ENCODE measurements around the gene UMODL1.

Gene UMODL1

DNA sequence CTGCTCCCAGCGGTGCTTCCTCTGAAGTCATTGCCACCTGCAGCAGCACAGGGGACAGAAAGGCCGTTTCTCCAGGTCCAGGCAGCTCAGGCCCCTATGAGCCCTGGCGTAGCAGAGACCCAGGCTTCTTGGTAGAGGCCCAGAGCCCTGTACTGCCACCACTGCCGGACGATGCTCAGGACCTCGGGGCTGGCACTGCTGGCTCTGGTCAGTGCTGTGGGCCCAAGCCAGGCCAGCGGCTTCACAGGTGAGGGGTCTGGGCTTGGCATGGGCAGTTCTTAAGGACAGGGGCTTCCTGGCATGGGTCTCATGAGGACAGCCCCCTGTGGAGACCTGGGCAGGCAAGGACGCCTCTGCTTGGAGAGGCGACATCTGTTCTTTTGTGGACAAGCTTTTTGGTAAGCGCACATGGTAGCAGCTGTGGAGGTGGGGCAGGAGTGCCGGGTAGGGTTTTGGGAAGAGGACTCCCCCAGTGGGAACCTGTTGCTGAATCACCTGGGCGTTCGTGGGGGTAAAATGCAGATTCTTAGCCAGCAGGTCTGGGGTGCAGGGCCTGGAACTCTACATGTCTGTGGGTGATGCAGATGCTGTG, at the start of gene UMODL1:
Gene UMODL1, plus strand, starts transcription at position 172 of the 592 bp plus-strand sequence. Its CDS starts 0 bp downstream, at position 172.
- DNase-seq (ENCODE audit: low read depth): no peak

DNA sequence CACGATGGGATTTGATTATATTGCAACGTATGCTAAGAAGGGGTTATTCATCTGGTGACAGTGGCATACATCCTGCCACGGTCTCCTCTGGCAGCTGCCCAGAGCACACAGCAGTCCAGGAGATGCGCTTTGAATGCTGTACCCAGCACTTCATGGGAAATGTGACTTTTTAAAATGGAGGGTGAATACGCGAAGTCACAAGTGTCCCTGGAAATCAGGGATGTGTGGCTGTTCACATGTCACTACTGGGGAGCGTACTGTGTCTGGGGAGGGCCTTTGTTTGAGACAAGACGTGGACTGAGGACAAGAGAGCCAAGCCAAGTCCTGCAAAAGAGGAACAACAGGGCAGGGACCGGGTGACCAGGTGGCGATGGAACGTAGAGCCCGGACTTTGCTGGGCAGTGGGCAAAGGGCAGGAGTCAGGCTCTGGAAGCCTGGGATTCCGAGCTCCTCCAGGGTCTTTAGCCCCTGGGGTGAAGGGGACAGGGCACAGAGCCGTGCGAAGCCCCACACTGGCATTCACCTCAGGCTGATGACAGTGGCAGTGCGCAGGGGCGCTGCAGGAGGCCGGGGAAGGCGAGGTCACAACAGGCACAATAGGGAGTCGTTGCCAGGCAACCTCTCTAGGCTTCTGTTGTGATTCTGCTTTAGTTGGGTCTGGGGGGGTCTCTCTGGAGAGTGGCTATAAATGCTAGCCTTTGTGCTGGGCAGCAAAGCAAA, 49.6 kb upstream of the UMODL1 start:
- DNase-seq (ENCODE audit: low read depth): no peak

DNA sequence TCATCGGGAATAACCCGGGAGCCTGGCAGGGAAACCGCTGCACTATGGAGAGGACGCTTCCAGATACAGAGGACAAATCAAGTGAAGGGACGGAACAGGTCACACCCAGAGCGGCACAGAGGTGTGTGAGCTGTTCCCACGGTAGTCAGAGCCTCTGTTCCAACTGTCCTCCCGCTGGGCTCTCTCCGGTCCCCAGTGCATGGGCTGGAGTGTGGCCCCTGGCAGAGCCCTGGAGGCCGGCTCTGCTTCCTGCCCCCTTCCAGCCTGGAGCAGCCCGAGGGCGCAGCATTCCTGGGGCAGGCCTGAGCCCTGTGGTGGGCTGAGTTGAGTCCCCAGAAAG, 49.1 kb upstream of the UMODL1 start:
- no peak for DNase-seq (ENCODE audit: low read depth)

DNA sequence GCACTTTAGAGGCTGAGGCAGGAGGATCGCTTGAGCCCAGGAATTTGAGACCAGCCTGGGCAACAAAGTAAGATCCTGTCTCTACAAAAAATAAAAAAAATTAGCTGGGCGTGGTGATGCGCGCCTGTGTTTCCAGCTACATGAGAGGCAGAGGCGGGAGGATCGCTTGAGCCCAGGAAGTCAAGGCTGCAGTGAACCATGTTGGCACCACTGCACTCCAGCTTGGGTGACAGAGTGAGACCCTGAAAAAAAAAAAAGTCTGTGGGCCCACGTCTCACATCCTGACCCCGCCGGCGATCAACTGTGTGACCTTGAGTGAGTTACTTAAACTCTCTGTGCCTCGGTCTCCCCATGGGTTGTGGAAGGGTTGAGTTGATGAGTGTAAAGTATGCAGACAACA, 48.2 kb upstream of the UMODL1 start:
- DNase-seq (ENCODE audit: low read depth): no peak

GRCh38 chr21:42025376-42026081, 45.6 kb upstream of the UMODL1 start:
- DNase-seq (ENCODE audit: low read depth): no peak

DNA sequence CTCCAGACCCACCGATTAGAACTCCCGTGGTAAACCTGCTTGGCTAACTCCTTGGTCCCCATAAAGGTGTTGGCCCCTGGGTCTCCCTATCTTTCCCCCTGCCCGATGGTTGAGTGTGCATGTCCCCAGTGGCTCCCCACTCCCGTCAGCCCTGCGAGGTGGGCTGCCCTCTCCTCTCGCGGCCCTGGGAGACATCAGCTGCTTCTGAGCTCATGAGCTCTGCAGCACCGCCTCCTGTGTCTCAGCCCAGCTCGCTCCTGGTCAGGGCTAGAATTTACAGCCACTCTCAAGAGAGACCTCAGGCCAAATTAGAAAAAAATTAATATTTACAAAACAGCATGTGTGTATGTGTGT, 45.1 kb upstream of the UMODL1 start:
- DNase-seq (ENCODE audit: low read depth): no peak

- DNase-seq (ENCODE audit: low read depth): no peak
Measured at GRCh38 chr21:42027085-42027821, 43.9 kb upstream of the UMODL1 start.

GRCh38 chr21:42027822-42028765, 43.0 kb upstream of the UMODL1 start:
- DNase-seq (ENCODE audit: low read depth): no peak

DNA sequence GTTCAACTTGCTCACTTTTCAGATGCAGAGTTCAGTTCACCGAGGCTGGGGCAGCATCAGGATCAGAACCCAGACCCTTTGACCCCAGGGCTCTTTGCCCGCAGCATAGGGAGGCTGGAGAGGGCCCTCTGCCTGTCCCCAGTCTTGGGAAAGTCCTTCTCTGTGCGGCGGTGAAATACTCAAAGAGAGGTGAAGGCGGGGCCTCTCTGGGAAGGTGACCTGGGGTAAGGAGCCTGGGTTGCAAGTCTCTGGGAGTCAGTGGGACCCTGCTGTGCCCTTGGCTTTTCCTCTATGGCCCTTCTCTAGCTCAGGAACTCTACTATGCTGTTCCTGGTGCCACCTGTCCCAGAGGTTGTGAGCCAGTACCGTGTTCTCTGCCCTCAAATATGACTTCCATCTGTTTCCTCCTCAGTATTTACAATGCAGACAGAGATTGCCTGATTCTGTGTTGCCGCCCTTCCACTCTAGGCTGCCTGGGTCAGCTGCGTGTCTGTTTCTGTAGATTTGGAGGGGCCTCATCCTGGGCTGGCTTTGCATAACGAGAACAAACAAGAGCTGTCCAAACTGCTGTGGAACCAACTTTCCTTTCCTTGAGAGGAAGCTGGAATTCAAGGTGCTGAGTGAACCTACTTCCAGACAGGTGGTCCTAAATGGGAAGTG, 42.2 kb upstream of the UMODL1 start:
- DNase-seq (ENCODE audit: low read depth): no peak

DNA sequence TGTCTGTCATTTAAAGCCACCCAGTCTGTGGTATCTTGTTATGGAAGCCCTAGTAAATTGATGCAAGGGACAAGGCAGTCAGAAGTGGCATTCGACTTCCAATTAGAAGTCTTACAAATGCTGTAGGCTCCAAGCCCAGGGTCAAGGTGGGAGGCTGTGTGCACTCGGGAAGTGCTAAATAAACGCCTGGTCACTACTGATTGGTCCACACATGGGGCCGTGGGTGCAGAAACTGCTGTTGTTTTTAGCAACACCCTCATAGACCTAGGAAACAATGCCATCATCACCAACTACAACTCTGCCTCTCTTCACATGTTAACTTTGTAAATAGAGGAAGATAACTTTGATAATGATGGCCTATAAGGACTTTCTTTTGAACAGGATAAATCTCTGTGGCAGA, 40.8 kb upstream of the UMODL1 start:
- no peak for DNase-seq (ENCODE audit: low read depth)

DNA sequence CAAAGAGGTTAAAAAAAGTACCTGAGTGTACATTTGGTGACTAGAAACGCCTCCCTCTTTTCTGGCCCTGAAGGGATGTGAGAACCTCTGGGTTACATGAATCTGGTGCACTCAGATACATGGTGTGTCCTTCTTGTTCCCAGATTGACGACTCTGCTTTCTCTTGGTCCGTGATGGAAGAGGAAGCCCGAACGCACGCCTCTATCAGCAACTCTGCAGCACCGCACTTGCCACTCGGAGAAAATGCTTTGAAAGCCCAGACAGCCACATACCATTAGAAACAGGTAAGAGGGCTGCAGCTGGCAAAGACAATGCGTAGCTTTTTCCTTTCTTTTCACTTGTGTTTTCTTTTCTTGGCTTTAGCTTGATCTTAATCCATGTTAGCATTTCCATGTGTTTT, 39.9 kb upstream of the UMODL1 start:
- DNase-seq (ENCODE audit: low read depth): no peak

DNA sequence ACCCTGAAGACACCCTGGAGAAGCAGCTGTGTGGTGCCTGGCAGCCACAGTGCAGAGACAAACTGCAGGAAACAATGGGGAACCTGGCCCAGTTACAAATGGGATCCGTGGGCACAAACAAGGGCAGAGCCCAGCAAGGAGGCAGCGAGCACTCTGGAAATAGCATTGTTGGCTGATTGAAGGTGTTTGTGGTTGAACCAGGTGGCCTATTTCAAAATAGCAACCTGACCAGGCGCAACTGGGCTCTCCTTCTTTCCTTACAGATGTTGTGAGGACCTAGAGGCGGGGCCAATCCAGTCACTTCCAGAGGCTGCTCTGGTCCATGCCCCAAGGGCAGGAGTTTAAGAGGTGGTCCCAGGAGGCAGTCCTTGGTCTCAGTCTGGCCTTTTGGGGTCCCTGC, 39.3 kb upstream of the UMODL1 start:
- DNase-seq (ENCODE audit: low read depth): no peak

DNA sequence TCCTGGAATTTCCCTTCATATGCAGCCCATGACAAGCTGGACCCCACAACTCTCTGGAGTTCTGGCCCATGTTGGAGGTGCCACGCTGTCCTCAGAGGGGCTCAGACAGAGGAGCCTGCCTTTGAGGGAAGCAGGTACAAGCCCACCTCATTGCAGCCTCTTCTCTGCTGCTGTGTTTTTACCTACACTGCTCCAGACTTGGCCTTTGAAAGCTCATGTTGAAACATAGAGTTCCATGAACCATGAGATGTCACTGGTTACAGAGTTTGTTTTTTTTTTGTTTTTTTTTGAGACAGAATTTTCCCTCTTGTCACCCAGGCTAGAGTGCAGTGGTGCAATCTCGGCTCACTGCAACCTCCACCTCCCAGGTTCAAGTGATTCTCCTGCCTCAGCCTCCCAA, 38.9 kb upstream of the UMODL1 start:
- DNase-seq (ENCODE audit: low read depth): no peak

- no peak for DNase-seq (ENCODE audit: low read depth)
Measured at GRCh38 chr21:42032968-42033367, 38.1 kb upstream of the UMODL1 start.

DNA sequence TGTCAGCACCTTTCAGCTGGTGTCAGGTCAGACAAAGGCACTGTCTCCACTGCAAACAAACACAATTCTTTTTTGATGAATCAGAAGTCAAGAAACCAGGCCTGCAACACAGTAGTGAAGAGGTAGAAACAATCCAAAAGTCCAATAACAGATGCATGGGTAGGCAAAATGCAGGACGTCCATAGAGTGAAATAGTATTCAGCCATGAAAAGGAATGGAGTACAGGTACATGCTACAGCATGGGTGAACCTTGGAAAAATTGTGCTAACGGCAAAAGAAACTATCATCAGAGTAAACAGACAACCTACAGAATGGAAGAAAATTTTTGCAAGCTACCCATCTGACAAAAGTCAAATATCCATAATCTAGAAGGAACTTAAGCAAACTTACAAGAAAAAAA, 34.8 kb upstream of the UMODL1 start:
- no peak for DNase-seq (ENCODE audit: low read depth)

DNA sequence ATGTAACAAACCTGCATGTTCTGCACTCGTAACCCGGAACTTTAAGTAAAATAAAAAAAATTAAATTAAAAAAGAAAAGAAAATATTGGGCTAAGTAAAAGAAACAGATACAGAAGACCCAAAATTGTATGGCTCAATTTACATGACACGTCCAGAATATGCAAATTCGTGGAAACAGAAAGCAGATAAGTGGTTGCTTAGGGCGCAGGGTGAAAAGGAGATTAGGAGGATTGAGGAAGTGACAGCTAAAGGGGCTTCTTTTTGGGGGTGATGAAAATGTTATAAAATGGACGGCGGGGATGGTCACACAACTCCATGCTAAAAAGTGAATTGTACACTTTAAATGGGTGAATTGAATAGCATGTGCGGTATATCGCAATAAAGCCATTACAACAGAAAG, 33.6 kb upstream of the UMODL1 start:
- no peak for DNase-seq (ENCODE audit: low read depth)

DNA sequence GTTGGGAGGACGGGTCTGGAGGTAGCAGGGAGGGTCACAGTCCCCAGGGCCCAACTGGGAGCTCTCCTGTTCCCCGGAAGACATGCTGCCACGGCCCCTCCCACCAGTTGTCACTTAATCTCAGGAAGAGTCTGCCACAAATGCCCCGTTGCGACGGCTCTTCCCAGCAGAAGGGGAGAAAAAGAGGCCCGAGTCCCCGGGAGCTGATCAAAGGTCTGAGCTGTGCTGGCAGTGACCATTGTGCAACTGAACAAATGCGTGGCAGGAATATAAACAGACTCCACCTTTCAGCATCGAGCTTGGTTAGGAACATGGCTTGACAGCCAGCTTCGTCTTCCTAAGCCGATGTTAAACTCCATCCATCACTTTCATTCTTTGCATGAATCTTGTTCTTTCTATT, 33.2 kb upstream of the UMODL1 start:
- DNase-seq (ENCODE audit: low read depth): no peak

DNA sequence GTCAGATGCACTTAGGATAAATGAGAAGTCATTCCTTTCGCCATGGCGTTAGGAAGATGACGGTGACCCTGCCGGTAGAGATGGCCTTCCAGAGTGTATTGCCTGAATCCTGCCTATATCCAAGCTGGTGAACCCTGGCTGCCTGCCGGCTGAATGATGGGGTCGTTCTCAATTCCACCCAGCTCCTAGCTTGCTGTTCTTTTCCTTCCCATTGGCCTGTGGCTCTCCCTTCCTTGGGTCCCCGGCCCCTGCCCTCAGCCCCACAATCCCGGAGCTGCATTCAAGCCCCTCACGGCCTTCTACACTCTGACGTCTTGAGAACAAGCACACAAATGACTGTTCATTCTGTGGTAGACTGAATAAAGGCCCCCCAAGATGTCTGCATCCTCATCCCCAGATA, 32.7 kb upstream of the UMODL1 start:
- no peak for DNase-seq (ENCODE audit: low read depth)

DNA sequence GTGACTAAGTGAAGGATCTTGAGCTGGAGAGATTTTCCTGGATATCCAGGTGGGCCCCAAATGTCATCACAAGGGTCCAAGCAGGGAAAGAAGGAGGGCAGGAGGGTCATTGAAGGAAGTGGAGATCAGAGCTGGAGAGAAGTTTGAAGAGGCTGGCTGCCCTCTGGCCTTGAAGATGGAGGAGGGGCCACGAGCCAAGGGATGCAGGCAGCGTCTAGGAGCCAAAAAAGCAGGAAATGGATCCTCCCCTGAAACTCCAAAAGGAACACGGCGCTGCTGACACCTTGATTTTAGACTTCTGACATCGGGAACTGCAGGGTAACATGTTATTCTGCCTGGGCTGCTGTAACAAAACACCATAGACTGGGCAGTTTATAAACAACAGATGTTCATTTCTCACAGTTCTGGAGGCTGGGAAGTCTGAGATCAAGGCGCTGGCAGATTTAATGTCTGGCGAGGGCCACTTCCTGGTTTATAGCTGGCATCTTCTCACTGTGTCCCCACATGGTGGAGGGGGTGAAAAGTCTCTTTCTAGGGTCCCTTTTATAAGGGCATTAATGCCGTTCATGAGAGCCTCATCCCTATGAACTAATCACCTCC, 32.2 kb upstream of the UMODL1 start:
- no peak for DNase-seq (ENCODE audit: low read depth)

DNA sequence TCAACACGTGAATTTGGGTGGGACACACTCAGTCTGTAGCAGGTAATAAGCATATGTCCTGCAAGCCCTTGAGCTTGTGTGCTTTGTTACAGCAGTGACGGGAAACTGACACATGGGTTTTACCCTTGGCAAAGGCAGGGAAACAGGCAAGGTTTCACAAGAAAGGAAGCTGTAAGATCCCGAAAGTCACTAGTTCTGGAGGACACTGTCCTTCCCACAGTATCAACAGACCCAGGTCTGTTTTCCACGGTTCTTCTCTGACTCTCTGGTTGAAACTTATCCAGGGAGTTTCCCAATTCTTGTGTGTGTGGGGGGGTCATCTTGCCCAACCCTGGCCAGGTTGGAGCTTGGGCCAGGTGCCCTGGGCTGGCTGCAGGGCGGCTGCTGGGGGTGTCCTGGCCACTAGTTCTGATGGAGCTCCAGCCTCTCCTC, 31.6 kb upstream of the UMODL1 start:
- no peak for DNase-seq (ENCODE audit: low read depth)

DNA sequence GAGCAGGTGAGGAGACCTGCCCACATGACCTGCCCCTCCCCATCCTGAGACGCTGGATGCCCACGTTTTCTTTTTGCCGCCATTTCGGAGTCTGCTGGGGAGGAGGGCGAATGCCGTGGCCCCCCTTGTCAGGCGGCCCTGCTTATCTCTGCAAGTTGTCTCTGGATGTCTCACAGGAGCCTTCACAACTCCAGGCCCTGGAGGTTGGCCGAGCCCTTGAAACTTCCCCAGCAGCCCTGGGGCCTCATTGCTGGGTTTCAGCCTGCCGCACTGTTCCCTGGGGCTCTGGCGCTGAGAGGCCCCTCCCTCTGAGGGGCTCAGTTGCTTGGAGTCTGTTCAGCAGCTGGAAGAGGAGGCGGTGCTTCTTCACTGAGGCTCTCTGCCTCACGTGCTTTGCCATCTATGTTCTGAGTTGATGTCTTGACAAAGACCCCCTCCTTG, 31.2 kb upstream of the UMODL1 start:
- no peak for DNase-seq (ENCODE audit: low read depth)

Measured in stimulated activated CD8-positive, alpha-beta memory T cell treated with anti-CD3 and anti-CD28 coated beads, Interleukin-12 subunit alpha, Interleukin-12 subunit beta, amount 100 ng/mL, for 1 hour (primary cell).